Measurements from ENCODE around the gene RPH3AL. TPM values are rescaled to one million over a fixed set of nuclear protein-coding genes. Genes with fewer than 3 reads are reported as not detected.

Gene RPH3AL
- polyA plus RNA-seq, 1 donor from 2014 or later: 0.87 TPM

DNA sequence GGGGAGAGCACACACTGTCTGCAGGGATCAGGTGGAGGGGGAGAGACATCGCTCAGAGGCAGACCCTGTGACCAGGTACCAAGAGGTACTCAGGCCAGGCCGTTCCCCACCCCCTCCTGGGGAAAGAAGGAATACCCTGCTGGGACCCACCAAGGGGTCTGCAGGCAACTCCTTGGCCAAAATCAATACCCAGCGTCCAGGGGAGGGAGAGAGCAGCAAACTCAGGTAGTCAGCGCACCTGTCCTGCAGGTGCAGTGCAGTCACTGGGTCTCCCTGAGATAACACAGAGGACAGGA lies 113.7 kb downstream of the RPH3AL start:
- no peaks in the 10 kb centered on the region for H3K36me3 ChIP-seq (ENCODE audit: insufficient read depth, low read length)
- no peaks in the 10 kb centered on the region for H3K27me3 ChIP-seq (ENCODE audit: insufficient read depth, low read depth, low read length)
- no peaks in the 10 kb centered on the region for H3K9me3 ChIP-seq (ENCODE audit: low read length)
- no peak overlapping the region for H2AFZ ChIP-seq (ENCODE audit: low read depth, low read length)
- H3K27ac ChIP-seq (ENCODE audit: low read length): no peak overlapping the region
- H3K79me2 ChIP-seq (replicated peaks; ENCODE audit: insufficient read depth, low read length): no peaks in the 10 kb centered on the region
- no peak overlapping the region for H3K9ac ChIP-seq (ENCODE audit: low read length)
- TF ChIP-seq, protein P1, sequence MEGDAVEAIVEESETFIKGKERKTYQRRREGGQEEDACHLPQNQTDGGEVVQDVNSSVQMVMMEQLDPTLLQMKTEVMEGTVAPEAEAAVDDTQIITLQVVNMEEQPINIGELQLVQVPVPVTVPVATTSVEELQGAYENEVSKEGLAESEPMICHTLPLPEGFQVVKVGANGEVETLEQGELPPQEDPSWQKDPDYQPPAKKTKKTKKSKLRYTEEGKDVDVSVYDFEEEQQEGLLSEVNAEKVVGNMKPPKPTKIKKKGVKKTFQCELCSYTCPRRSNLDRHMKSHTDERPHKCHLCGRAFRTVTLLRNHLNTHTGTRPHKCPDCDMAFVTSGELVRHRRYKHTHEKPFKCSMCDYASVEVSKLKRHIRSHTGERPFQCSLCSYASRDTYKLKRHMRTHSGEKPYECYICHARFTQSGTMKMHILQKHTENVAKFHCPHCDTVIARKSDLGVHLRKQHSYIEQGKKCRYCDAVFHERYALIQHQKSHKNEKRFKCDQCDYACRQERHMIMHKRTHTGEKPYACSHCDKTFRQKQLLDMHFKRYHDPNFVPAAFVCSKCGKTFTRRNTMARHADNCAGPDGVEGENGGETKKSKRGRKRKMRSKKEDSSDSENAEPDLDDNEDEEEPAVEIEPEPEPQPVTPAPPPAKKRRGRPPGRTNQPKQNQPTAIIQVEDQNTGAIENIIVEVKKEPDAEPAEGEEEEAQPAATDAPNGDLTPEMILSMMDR (IDR thresholded peaks at IDR 0.05; ENCODE audit: poor library complexity, severe bottlenecking): no peak
- TF ChIP-seq MXI1 (conservative IDR thresholded peaks at IDR 0.05; ENCODE audit: poor library complexity, severe bottlenecking) (no peak), REST (IDR thresholded peaks at IDR 0.05; ENCODE audit: borderline replicate concordance) (no peak), EZH2 (IDR thresholded peaks at IDR 0.05; ENCODE audit: borderline replicate concordance, insufficient read depth, low read length, poor library complexity, severe bottlenecking) (no peak), SMC3 (conservative IDR thresholded peaks at IDR 0.05; ENCODE audit: poor library complexity) (no peak), TAF1 (IDR thresholded peaks at IDR 0.05; ENCODE audit: low read depth) (no peak), POLR2AphosphoS5 (IDR thresholded peaks at IDR 0.05) (no peak), RAD21 (conservative IDR thresholded peaks at IDR 0.05) (no peak), EP300 (conservative IDR thresholded peaks at IDR 0.05; ENCODE audit: poor library complexity, severe bottlenecking) (no peak)
- H3K4me3 ChIP-seq (ENCODE audit: low read length): no peak overlapping the region
- H3F3A ChIP-seq (ENCODE audit: insufficient read depth, low read length, poor library complexity, severe bottlenecking): no peaks in the 10 kb centered on the region
- H3K9me2 ChIP-seq (ENCODE audit: insufficient read depth, low read length): no peaks in the 10 kb centered on the region
- H3K4me2 ChIP-seq (ENCODE audit: low read length): no peak overlapping the region
- no peaks in the 10 kb centered on the region for H4K20me1 ChIP-seq (ENCODE audit: insufficient read depth)

GRCh38 chr17:238071-238963 lies 114.3 kb downstream of the RPH3AL start:
- Histone ChIP-seq H3K9ac (ENCODE audit: low read length) (no peak overlapping the region), H3K9me2 (ENCODE audit: insufficient read depth, low read length) (no peaks in the 10 kb centered on the region), H3F3A (ENCODE audit: insufficient read depth, low read length, poor library complexity, severe bottlenecking) (no peaks in the 10 kb centered on the region), H3K9me3 (ENCODE audit: low read length) (no peaks in the 10 kb centered on the region), H3K79me2 (replicated peaks; ENCODE audit: insufficient read depth, low read length) (no peaks in the 10 kb centered on the region), H3K36me3 (ENCODE audit: insufficient read depth, low read length) (no peaks in the 10 kb centered on the region), H3K27ac (ENCODE audit: low read length) (no peak overlapping the region), H3K27me3 (ENCODE audit: insufficient read depth, low read depth, low read length) (no peaks in the 10 kb centered on the region), H3K4me3 (ENCODE audit: low read length) (no peak overlapping the region), H2AFZ (ENCODE audit: low read depth, low read length) (no peak overlapping the region), H3K4me2 (ENCODE audit: low read length) (no peak overlapping the region), H4K20me1 (ENCODE audit: insufficient read depth) (no peaks in the 10 kb centered on the region)
- no peak for TF ChIP-seq MXI1 (conservative IDR thresholded peaks at IDR 0.05; ENCODE audit: poor library complexity, severe bottlenecking)
- no peak for TF ChIP-seq POLR2AphosphoS5 (IDR thresholded peaks at IDR 0.05)
- no peak for TF ChIP-seq RAD21 (conservative IDR thresholded peaks at IDR 0.05)
- no peak for TF ChIP-seq REST (IDR thresholded peaks at IDR 0.05; ENCODE audit: borderline replicate concordance)
- TF ChIP-seq EZH2 (IDR thresholded peaks at IDR 0.05; ENCODE audit: borderline replicate concordance, insufficient read depth, low read length, poor library complexity, severe bottlenecking): no peak
- no peak for TF ChIP-seq TAF1 (IDR thresholded peaks at IDR 0.05; ENCODE audit: low read depth)
- TF ChIP-seq, protein P1 (IDR thresholded peaks at IDR 0.05; ENCODE audit: poor library complexity, severe bottlenecking): no peak
- TF ChIP-seq SMC3 (conservative IDR thresholded peaks at IDR 0.05; ENCODE audit: poor library complexity): no peak
- no peak for TF ChIP-seq EP300 (conservative IDR thresholded peaks at IDR 0.05; ENCODE audit: poor library complexity, severe bottlenecking)

Data from neural cell (in vitro differentiated cells).